Non-pigmented ciliary epithelial cell (primary cell): ENCODE measurements around the gene SAP30BP.

Experiments used
- DNase-seq: peaks from one replicate; pipeline ENCODE4 v3.0.0-alpha.2; 2010; ENCODE audit warnings: low read depth

The SAP30BP gene

DNA sequence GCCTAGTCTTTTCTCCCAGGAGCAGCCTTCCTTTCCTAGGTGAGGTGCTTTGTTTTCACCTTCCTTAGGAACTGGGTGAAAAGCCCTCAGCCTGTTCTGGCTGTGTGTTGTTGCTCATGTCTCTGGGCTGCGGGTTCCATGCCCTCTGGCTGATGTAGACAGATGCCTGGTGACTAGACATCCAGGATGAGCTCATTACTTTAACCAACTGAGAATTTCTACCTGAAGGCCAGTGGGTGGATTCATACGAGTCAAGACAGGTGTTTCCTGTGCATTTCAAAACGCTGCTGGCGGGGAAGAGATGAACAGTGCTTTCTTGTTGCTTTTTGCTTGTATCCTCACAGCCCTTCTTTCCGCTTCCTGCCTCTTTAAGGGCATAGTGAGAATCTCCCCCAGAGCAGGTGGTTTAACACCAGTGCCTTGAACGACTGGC lies 22.3 kb downstream of the SAP30BP start:
- no peak for DNase-seq

GRCh38 chr17:75691371-75691791 lies 24.2 kb downstream of the SAP30BP start:
- DNase-seq = no peak

GRCh38 chr17:75691801-75692626 lies 24.9 kb downstream of the SAP30BP start:
- DNase-seq = no peak

- no peak for DNase-seq
Observed at GRCh38 chr17:75692976-75693375, 25.8 kb downstream of the SAP30BP start.

- no peak for DNase-seq
Observed at GRCh38 chr17:75693500-75694481, 26.7 kb downstream of the SAP30BP start.

GRCh38 chr17:75694536-75694935 lies 27.4 kb downstream of the SAP30BP start:
- no peak for DNase-seq

GRCh38 chr17:75695141-75695829 lies 28.1 kb downstream of the SAP30BP start:
- no peak for DNase-seq

DNA sequence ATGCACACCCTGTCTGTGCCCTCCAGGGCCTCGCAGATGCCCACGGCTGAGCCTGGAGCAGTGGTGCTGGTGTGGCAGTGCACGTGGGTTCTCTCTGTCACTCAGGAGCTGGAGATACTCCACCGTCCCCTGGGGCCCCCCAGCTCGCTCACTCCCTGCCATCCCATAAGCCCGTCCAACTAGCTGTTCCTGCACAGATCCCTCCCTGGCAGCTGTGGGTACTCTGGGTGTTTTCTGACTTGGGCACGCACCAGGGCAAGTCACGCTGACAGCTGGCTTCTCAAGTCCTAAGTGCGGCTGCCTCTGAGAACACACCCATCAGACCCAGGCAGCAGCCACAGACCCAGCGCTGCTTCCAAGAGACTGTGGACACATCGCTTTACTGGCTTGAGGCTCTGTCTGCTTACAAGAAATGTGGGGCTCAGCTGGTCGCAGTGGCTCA lies 28.7 kb downstream of the SAP30BP start:
- DNase-seq = no peak

DNA sequence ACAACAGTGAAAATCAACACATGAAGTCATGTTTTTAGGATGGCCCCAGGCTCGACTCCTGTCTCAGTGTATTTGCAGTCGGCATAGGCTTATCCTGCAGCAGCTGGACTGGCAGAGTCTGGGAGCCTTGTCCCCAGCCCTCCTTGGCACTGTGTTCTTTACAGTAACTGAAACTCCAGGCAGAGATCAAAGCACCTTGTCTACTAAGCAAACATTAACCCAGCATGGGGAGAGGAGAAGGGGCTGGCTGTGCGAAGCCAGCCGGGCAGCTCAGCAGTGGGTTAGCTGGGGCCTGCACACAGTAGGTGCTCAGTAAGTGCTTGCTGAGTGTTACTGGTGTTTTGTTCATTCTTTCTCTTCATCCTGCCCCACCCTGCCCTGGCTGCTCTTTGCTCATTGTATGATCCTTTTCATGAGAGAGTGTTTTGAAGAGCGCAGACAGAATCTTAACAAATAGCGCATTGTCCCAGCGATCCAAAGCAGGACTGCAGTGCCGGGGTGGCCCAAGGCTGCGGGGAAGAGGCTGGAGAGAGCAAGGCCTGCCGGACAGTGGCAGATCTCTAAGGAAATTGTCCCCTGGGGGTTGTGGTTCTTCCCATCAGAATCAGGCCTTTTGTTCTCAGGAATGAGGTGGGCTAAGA lies 30.6 kb downstream of the SAP30BP start:
- no peak for DNase-seq

- DNase-seq = no peak
Observed at GRCh38 chr17:75698659-75699058, 31.5 kb downstream of the SAP30BP start.

DNA sequence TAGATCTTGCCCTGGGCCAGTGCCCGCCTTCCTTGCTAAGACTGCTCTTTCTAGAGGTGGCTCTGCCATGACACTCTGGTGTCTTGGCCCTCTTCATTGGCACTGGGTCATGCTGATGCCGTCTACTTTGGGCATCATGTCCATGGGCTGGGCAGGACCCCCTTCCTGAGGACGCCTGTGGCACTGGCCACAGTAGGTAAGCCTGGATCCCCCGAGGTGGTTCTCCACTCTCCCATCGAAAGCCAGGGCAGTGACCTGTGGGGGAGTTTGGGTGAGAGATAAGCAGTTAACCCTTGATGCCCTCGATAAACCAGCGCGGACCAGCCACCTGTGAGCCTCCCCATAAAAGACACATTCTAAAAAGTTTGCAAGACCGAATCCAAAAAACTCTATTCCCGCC lies 34.1 kb downstream of the SAP30BP start:
- DNase-seq = no peak

- DNase-seq = no peak
Observed at GRCh38 chr17:75703191-75703590, 36.1 kb downstream of the SAP30BP start.

GRCh38 chr17:75703591-75703990 lies 36.5 kb downstream of the SAP30BP start:
- DNase-seq = no peak

DNA sequence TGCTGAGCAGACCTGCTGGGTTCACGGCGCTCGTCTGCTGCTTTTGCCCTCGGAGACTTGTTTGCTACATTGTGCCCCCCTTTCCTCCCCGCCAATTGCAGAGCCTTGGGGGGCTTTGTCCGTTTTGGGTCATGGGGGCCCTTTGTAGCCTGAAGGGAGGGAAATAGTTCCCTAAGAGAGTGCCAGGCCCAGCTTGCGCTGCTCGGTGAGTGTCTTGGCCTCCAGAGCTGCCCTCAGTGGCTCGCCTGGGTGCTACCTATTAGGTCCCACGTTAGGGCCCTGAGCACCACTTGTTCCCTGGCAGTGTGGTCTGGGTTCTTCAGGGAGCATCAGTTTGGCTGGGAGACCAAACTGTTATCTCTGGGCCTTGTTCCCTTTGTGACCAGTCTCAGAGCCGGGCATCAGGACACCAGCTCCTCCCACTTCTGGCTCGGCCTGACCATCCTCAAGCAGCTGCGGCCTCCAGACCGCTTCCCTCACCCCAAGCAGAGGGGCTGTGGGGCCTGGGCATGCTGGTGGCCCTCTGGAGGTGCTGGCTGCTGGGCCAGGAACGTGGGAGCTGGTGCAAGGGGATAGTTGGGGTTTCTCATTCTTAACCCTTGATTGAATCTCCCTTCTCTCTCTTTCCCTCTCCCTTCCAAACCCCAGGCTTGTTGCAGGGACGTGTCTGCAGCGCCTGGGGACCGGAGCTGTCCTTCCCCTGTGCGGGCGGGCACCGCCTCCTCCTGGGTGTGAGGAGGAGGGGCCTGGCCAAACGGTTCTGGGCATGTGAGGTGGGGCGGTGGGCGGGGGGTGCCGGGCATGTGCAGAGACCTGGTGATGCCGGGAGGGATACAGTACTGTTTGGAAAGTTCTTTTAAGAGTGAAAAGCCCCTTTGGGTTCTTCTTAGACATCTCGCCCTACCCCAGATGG lies 38.1 kb downstream of the SAP30BP start:
- no peak for DNase-seq

GRCh38 chr17:75706042-75706728 lies 39.0 kb downstream of the SAP30BP start:
- DNase-seq = no peak

DNA sequence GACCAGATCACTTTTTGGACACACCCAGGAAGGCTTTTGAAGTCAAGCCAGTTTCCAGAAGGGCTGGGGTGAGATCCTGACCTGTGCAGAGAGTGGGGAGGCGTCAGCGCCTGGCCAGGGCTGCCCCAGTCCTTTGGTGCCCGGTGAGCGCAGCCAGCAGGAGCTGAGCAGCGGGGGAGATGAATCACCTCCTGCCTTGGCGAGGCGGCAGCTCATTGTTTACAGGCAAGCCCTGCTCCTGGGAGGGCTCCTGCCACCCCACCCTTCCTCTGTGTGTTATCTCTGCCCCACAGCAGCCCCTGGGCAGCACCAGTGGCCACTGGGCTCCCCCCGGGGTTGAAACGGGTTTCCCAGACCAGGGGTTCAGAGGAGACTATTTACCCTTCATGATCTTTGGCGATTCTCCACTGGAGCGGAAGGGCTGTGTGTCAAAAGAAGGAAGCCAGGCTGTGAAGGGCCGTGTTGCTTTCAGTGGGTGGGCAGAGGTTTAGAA lies 40.0 kb downstream of the SAP30BP start:
- no peak for DNase-seq

GRCh38 chr17:75712446-75712845 lies 45.3 kb downstream of the SAP30BP start:
- no peak for DNase-seq

GRCh38 chr17:75719732-75720131 lies 52.6 kb downstream of the SAP30BP start:
- DNase-seq = no peak

DNA sequence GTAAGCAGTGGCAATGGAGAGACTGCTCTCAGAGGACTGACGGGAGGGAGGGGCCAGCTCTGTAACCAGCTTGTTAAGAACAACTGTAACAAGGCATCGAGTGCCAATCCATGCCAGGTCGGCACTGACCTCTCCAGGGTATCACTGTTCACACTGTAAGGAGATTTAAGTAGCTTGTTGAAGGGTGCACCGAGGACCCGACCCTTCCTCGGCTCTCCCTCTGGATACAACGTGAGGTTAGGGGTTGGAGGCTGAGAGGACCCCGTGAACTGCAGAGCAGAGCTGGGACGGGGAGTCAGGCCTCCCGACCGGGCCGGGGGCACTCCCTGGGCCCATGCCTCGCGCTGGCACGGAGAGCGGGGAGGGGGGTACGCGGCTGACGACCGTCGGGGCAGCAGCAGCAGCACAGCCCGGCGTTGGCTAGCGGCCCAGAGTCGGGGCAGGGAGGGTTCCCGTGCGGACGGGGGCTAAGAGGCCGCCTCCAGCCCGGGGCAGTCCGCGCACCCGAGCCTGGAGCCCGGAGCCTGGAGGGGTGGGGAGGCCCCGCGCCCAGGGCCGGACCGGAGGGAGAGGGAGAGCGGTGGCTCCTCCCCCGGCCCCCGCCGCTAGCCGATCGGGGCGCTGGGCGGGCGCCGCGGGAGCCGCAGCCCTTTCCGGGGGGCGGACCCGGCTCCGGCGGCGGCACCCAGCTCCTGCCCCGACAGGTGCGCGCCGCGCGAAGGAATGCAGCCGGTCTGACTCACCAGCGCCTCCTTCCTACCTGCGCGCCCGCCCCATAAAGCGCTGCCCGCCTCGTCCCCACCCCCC lies 53.7 kb downstream of the SAP30BP start, which contains the start of gene ITGB4:
TSS of gene ITGB4 (plus strand) at position 804 of the 807 bp plus-strand sequence. CDS start 3,245 bp downstream, outside the sequence.
- DNase-seq = no peak
